Ishikawa (cell line): ENCODE results near the gene EFNA5.

Source experiments
- CEBPB ChIP-seq: IDR thresholded peaks from 2 replicates; pipeline ENCODE4 v1.6.1; 2012
- EGR1 ChIP-seq: IDR thresholded peaks from 2 replicates; pipeline ENCODE4 v1.6.1; 2012
- EP300 ChIP-seq: IDR thresholded peaks from 2 replicates; pipeline ENCODE4 v1.6.1; 2012; ENCODE audit warnings: borderline replicate concordance
- FOXM1 ChIP-seq: IDR thresholded peaks from 2 replicates; pipeline ENCODE4 v1.6.1; 2012; ENCODE audit warnings: low read depth, borderline replicate concordance
- MAX ChIP-seq: IDR thresholded peaks from 2 replicates; pipeline ENCODE4 v1.6.1; 2012
- NFIC ChIP-seq: IDR thresholded peaks from 2 replicates; pipeline ENCODE4 v1.6.1; 2012
- RAD21 ChIP-seq: IDR thresholded peaks from 2 replicates; pipeline ENCODE4 v1.6.1; 2012; ENCODE audit warnings: low read depth
- REST ChIP-seq: IDR thresholded peaks from 2 replicates; pipeline ENCODE4 v1.6.1; 2012; ENCODE audit warnings: low read depth, mild to moderate bottlenecking
- TAF1 ChIP-seq: IDR thresholded peaks from 2 replicates; pipeline ENCODE4 v1.6.1; 2012; ENCODE audit warnings: low read depth, mild to moderate bottlenecking
- TCF12 ChIP-seq: IDR thresholded peaks from 2 replicates; pipeline ENCODE4 v1.6.1; 2012; ENCODE audit warnings: low read depth
- TEAD4 ChIP-seq: IDR thresholded peaks from 2 replicates; pipeline ENCODE4 v1.6.1; 2012
- YY1 ChIP-seq: IDR thresholded peaks from 2 replicates; pipeline ENCODE4 v1.6.1; 2012; ENCODE audit warnings: low read depth
- TF ChIP-seq, protein P1 (sequence below): IDR thresholded peaks from 2 replicates; pipeline ENCODE4 v1.6.1; 2012

GRCh38 chr5:107687404-107687803 lies 16.7 kb upstream of the EFNA5 start:
- TF ChIP-seq TAF1 = no peak
- no peak for TF ChIP-seq MAX
- no peak for TF ChIP-seq YY1
- TF ChIP-seq, protein P1, sequence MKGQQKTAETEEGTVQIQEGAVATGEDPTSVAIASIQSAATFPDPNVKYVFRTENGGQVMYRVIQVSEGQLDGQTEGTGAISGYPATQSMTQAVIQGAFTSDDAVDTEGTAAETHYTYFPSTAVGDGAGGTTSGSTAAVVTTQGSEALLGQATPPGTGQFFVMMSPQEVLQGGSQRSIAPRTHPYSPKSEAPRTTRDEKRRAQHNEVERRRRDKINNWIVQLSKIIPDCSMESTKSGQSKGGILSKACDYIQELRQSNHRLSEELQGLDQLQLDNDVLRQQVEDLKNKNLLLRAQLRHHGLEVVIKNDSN = no peak
- no peak for TF ChIP-seq FOXM1
- TF ChIP-seq TEAD4 = no peak
- no peak for TF ChIP-seq REST
- TF ChIP-seq NFIC = no peak
- TF ChIP-seq CEBPB = no peak
- TF ChIP-seq TCF12 = no peak
- no peak for TF ChIP-seq EGR1
- TF ChIP-seq EP300 = no peak
- no peak for TF ChIP-seq RAD21
